Body of pancreas (tissue), 4 donors: ENCODE measurements around the gene MLKL.

Source experiments
- POLR2A ChIP-seq, 3 donors: fragments of 450-650 bp; IDR thresholded peaks; one replicate each; pipeline ENCODE4 v1.6.1; 2016; ENCODE audit warnings: antibody characterized with exemption in 3 of 3, mild to moderate bottlenecking in 2 of 3
- TF ChIP-seq, protein P1 (sequence below), 7 experiments: fragments of 450-650 bp in 4 of 7; fragments of 200-600 bp in 3 of 7; sonication (generic) in 3 of 7; IDR thresholded peaks; one replicate each; pipeline ENCODE4 v1.5.1; 2016 to 2019; ENCODE audit warnings: antibody characterized with exemption in 7 of 7

DNA sequence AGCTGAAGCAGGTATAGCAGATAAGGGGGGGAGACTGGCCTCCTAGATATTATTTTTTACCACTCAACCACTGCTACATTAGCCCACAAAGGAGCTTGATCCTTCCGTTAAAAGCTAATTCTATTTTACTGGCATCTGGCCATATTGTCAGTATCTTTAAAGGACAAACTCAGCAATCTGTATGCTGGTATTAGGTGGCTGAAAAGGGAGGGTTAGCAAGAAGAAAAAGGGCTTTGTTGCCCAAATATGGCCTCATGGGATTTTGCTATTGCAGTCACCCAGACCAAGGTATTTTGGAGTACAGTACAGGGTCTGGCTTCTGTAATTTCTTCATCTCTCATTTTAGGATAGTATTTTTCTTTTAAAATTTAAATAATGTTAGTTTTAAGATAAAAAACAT is 48.4 kb downstream of the MLKL start:
- TF ChIP-seq POLR2A (IDR thresholded peaks at IDR 0.05) = no peak
- TF ChIP-seq, protein P1, sequence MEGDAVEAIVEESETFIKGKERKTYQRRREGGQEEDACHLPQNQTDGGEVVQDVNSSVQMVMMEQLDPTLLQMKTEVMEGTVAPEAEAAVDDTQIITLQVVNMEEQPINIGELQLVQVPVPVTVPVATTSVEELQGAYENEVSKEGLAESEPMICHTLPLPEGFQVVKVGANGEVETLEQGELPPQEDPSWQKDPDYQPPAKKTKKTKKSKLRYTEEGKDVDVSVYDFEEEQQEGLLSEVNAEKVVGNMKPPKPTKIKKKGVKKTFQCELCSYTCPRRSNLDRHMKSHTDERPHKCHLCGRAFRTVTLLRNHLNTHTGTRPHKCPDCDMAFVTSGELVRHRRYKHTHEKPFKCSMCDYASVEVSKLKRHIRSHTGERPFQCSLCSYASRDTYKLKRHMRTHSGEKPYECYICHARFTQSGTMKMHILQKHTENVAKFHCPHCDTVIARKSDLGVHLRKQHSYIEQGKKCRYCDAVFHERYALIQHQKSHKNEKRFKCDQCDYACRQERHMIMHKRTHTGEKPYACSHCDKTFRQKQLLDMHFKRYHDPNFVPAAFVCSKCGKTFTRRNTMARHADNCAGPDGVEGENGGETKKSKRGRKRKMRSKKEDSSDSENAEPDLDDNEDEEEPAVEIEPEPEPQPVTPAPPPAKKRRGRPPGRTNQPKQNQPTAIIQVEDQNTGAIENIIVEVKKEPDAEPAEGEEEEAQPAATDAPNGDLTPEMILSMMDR (IDR thresholded peaks at IDR 0.05) = no peak
